Limb (tissue), 2 donors: ENCODE results near the gene ENC1.

ENCODE experiments used
- DNase-seq, 2 donors: peaks; one replicate each; pipeline ENCODE4 v3.0.0-alpha.2; 2016; ENCODE audit errors: extremely low spot score in 2 of 2

The ENC1 gene

GRCh38 chr5:74659172-74659571 is 18.6 kb upstream of the ENC1 start:
- DNase-seq: no peak

- DNase-seq: no peak
These were observed 16.6 kb upstream of the ENC1 start for GRCh38 chr5:74657165-74657564.

GRCh38 chr5:74655716-74656115 is 15.2 kb upstream of the ENC1 start:
- DNase-seq: no peak

- no peak for DNase-seq
These were observed 14.7 kb upstream of the ENC1 start for GRCh38 chr5:74655206-74655605.

- no peak for DNase-seq
These were observed 13.5 kb upstream of the ENC1 start for GRCh38 chr5:74653991-74654390.

- DNase-seq: no peak
These were observed 12.0 kb upstream of the ENC1 start for GRCh38 chr5:74652576-74652975.

GRCh38 chr5:74651710-74652109 is 11.2 kb upstream of the ENC1 start:
- no peak for DNase-seq

- DNase-seq: no peak
These were observed 9.0 kb upstream of the ENC1 start for GRCh38 chr5:74649421-74649973.

GRCh38 chr5:74648835-74649293 is 8.3 kb upstream of the ENC1 start:
- DNase-seq: peak in 1 of 2 donors; percentile 80

GRCh38 chr5:74647096-74647495 is 6.6 kb upstream of the ENC1 start:
- DNase-seq: no peak

- no peak for DNase-seq
These were observed 2.6 kb upstream of the ENC1 start for GRCh38 chr5:74643111-74643562.

GRCh38 chr5:74642543-74642863 is 2.0 kb upstream of the ENC1 start:
- DNase-seq: no peak

- peak; percentile 69 to 92 for DNase-seq
These were observed 1.4 kb upstream of the ENC1 start for GRCh38 chr5:74641735-74642542.

- peak; percentile 70 to 86 for DNase-seq
These were observed 616 bp upstream of the ENC1 start for GRCh38 chr5:74640954-74641734.

GRCh38 chr5:74639807-74640449 is 600 bp downstream of the ENC1 start:
- DNase-seq: no peak

- no peak for DNase-seq
These were observed 1.3 kb downstream of the ENC1 start for GRCh38 chr5:74638970-74639806.

- no peak for DNase-seq
These were observed 2.0 kb downstream of the ENC1 start for GRCh38 chr5:74638544-74638969.

- no peak for DNase-seq
These were observed 4.0 kb downstream of the ENC1 start for GRCh38 chr5:74636552-74636951.

- no peak for DNase-seq
These were observed 4.4 kb downstream of the ENC1 start for GRCh38 chr5:74636149-74636548.

GRCh38 chr5:74634611-74635286 is 5.8 kb downstream of the ENC1 start:
- DNase-seq: no peak
